Osteoblast (primary cell): ENCODE measurements around the gene ACER3. TPM values are rescaled to one million over a fixed set of nuclear protein-coding genes. Genes with fewer than 3 reads are reported as not detected.
A peak's percentile ranks its signal among the peaks of the same experiment; 100 is the strongest.

Experiments used
- DNase-seq: peaks from one replicate; pipeline ENCODE4 v3.0.0; 2011; ENCODE audit warnings: low spot score, mixed read lengths; ENCODE audit not compliant: insufficient read length; ENCODE audit errors: missing footprints
- H2AFZ ChIP-seq: 2 replicates; pipeline ENCODE4 v1.6.0; 2011; ENCODE audit warnings: mild to moderate bottlenecking, low read length
- H3K27ac ChIP-seq: 2 replicates; pipeline ENCODE4 v1.5.1; 2011; ENCODE audit warnings: mild to moderate bottlenecking, low read depth, low read length, moderate library complexity
- H3K27me3 ChIP-seq: 2 replicates; pipeline ENCODE4 v1.6.0; 2012; ENCODE audit warnings: mild to moderate bottlenecking, control low read depth, inconsistent platforms, low read length, moderate library complexity; ENCODE audit not compliant: insufficient read depth
- H3K36me3 ChIP-seq: 2 replicates; pipeline ENCODE4 v1.5.1; 2011; ENCODE audit warnings: mild to moderate bottlenecking, low read length, control low read depth, moderate library complexity; ENCODE audit not compliant: insufficient read depth
- H3K4me1 ChIP-seq: 2 replicates; pipeline ENCODE4 v1.5.1; 2011; ENCODE audit warnings: mild to moderate bottlenecking, low read length, control low read depth, moderate library complexity; ENCODE audit not compliant: insufficient read depth
- H3K4me2 ChIP-seq: 2 replicates; pipeline ENCODE4 v1.6.0; 2011; ENCODE audit warnings: mild to moderate bottlenecking, low read length; ENCODE audit not compliant: insufficient read depth
- H3K4me3 ChIP-seq: fragments of 200-600 bp; sonication (generic); 3 replicates; pipeline ENCODE4 v1.5.1; 2012; ENCODE audit warnings: mild to moderate bottlenecking, low read length, inconsistent platforms; ENCODE audit not compliant: insufficient read depth
- H3K79me2 ChIP-seq: 2 replicates; pipeline ENCODE4 v1.6.0; 2012; ENCODE audit warnings: mild to moderate bottlenecking, low read length, control low read depth, inconsistent platforms; ENCODE audit not compliant: insufficient read depth
- H3K9me3 ChIP-seq: 2 replicates; pipeline ENCODE4 v1.5.1; 2011; ENCODE audit warnings: low read depth, low read length, control low read depth
- H4K20me1 ChIP-seq: 2 replicates; pipeline ENCODE4 v1.6.0; 2012; ENCODE audit warnings: mild to moderate bottlenecking, low read length, control low read depth; ENCODE audit not compliant: insufficient read depth
- CTCF ChIP-seq: IDR thresholded peaks from 2 replicates; pipeline ENCODE4 v1.5.1; 2011; ENCODE audit warnings: mild to moderate bottlenecking, low read depth, low read length, moderate library complexity; ENCODE audit errors: extremely low read depth
- total RNA-seq: library from RNA; depleted of rRNA; stranded (reverse); fragments of >200 nt; gene quantifications from 2 replicates; pipeline ENCODE4 v1.2.3, GENCODE V29; 2012

Gene ACER3
- total RNA-seq, 1 donor, result 9.8 TPM

- Histone ChIP-seq H3K27ac (no peak overlapping the region), H3K36me3 (no peaks in the 10 kb centered on the region), H3K27me3 (peaks cover 37% of the 10 kb centered on the region), H3K4me1 (no peaks in the 10 kb centered on the region), H3K4me2 (no peak overlapping the region), H3K4me3 (no peak overlapping the region), H2AFZ (no peak overlapping the region), H3K9me3 (no peaks in the 10 kb centered on the region), H4K20me1 (no peaks in the 10 kb centered on the region), H3K79me2 (no peaks in the 10 kb centered on the region)
- TF ChIP-seq CTCF, result no peak
- no peak for DNase-seq
Measured at GRCh38 chr11:76837696-76838677, 22.7 kb upstream of the ACER3 start.

- peak; percentile 45 for TF ChIP-seq CTCF
- H3K4me1 ChIP-seq, result no peaks in the 10 kb centered on the region
- H3K4me2 ChIP-seq, result no peak overlapping the region
- no peaks in the 10 kb centered on the region for H3K9me3 ChIP-seq
- no peak overlapping the region for H3K27ac ChIP-seq
- H3K79me2 ChIP-seq, result no peaks in the 10 kb centered on the region
- H3K4me3 ChIP-seq, result no peak overlapping the region
- no peak for DNase-seq
- no peaks in the 10 kb centered on the region for H3K36me3 ChIP-seq
- peaks cover 37% of the 10 kb centered on the region for H3K27me3 ChIP-seq
- H2AFZ ChIP-seq, result no peak overlapping the region
- no peaks in the 10 kb centered on the region for H4K20me1 ChIP-seq
Measured at GRCh38 chr11:76838678-76839068, 22.0 kb upstream of the ACER3 start.

DNA sequence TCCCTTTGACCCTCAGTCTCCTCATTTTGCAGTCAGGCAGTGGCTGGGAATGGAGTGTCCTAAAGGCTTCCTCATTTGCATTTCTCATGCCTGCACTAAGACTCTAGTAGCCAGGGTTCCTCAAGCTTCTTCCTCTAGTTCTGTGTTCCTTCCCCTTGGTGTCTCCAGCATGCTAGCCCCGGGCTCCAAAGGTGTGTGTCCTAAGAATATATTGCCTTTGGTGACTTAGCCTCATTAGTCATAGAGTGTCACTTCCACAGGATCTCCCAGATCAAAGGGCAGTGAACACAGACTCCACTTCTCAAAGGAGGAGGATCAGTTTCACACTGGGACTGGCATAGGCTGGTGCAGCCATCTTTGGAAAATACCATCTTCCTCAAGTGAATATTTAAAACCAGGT, 21.4 kb upstream of the ACER3 start:
- DNase-seq, result no peak
- no peak overlapping the region for H3K4me3 ChIP-seq
- H3K36me3 ChIP-seq, result no peaks in the 10 kb centered on the region
- TF ChIP-seq CTCF, result no peak
- H3K4me1 ChIP-seq, result no peaks in the 10 kb centered on the region
- H3K27me3 ChIP-seq, result peaks cover 34% of the 10 kb centered on the region
- H3K79me2 ChIP-seq, result no peaks in the 10 kb centered on the region
- H3K9me3 ChIP-seq, result no peaks in the 10 kb centered on the region
- no peaks in the 10 kb centered on the region for H4K20me1 ChIP-seq
- no peak overlapping the region for H3K27ac ChIP-seq
- H3K4me2 ChIP-seq, result no peak overlapping the region
- no peak overlapping the region for H2AFZ ChIP-seq

GRCh38 chr11:76841923-76842452, 18.7 kb upstream of the ACER3 start:
- Histone ChIP-seq H3K4me1 (no peaks in the 10 kb centered on the region), H3K79me2 (no peaks in the 10 kb centered on the region), H3K36me3 (no peaks in the 10 kb centered on the region), H3K4me2 (no peak overlapping the region), H3K9me3 (no peaks in the 10 kb centered on the region), H3K27ac (no peak overlapping the region), H3K27me3 (peaks cover 29% of the 10 kb centered on the region), H4K20me1 (no peaks in the 10 kb centered on the region), H3K4me3 (no peak overlapping the region), H2AFZ (no peak overlapping the region)
- no peak for DNase-seq
- no peak for TF ChIP-seq CTCF
